ENCODE measurements around the gene KRT37.
"Not testable (repeated sequence)": the region's sequence is repeated elsewhere in the genome, so short reads cannot be mapped to it uniquely, and the experiment has no call there.

DNA sequence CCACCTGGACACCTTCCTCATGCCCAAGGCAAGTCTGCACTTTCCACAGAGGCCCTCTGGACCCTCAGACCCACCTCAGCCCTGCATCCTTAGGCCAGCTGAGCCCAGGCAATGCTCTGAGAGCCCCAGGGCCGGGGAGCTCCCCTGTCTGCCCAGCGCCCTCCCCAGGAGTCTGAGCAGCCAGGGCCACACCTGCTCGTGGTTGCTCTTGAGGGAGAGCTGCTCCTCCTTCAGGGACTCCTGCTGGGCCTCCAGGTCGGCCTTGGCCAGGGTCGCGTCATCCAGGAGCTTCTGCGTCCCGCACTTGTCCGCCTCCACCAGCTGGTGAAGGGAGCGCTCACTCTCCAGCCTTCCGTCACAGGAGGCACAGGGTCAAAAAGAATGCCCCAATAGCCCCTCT, 1.8 kb downstream of the KRT37 start:
- TF ChIP-seq, protein P1, sequence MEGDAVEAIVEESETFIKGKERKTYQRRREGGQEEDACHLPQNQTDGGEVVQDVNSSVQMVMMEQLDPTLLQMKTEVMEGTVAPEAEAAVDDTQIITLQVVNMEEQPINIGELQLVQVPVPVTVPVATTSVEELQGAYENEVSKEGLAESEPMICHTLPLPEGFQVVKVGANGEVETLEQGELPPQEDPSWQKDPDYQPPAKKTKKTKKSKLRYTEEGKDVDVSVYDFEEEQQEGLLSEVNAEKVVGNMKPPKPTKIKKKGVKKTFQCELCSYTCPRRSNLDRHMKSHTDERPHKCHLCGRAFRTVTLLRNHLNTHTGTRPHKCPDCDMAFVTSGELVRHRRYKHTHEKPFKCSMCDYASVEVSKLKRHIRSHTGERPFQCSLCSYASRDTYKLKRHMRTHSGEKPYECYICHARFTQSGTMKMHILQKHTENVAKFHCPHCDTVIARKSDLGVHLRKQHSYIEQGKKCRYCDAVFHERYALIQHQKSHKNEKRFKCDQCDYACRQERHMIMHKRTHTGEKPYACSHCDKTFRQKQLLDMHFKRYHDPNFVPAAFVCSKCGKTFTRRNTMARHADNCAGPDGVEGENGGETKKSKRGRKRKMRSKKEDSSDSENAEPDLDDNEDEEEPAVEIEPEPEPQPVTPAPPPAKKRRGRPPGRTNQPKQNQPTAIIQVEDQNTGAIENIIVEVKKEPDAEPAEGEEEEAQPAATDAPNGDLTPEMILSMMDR (IDR thresholded peaks at IDR 0.05 in 8 of 11, conservative IDR thresholded peaks at IDR 0.05 in 3 of 11), result not testable (repeated sequence)
- not testable (repeated sequence) for TF ChIP-seq POLR2AphosphoS5, POLR2A (IDR thresholded peaks at IDR 0.05)

All from spleen (tissue), 7 donors.